Measurements from ENCODE around the gene CHRM3.
"Not testable (repeated sequence)": the region's sequence is repeated elsewhere in the genome, so short reads cannot be mapped to it uniquely, and the experiment has no call there.

Gene CHRM3

GRCh38 chr1:239354231-239354630, 32.1 kb upstream of the CHRM3 start:
- DNase-seq (ENCODE audit: low read depth) = no peak
- no peak overlapping the region for H3K4me3 ChIP-seq (ENCODE audit: low read depth, low read length)
- TF ChIP-seq CTCF (conservative IDR thresholded peaks at IDR 0.05; ENCODE audit: low read depth, low read length) = no peak

- no peak for TF ChIP-seq CTCF (conservative IDR thresholded peaks at IDR 0.05; ENCODE audit: low read depth, low read length)
- DNase-seq (ENCODE audit: low read depth) = no peak
- H3K4me3 ChIP-seq (ENCODE audit: low read depth, low read length) = no peak overlapping the region
These were observed 28.5 kb upstream of the CHRM3 start for GRCh38 chr1:239357867-239358266.

- DNase-seq (ENCODE audit: low read depth) = peak; percentile 1
These were observed 25.0 kb upstream of the CHRM3 start for GRCh38 chr1:239361403-239361802.

GRCh38 chr1:239363930-239364329, 22.4 kb upstream of the CHRM3 start:
- no peak overlapping the region for H3K4me3 ChIP-seq (ENCODE audit: low read depth, low read length)
- no peak for TF ChIP-seq CTCF (conservative IDR thresholded peaks at IDR 0.05; ENCODE audit: low read depth, low read length)
- no peak for DNase-seq (ENCODE audit: low read depth)

More at GRCh38 chr1:239361403-239361802, 25.0 kb upstream of the CHRM3 start:
- no peak for TF ChIP-seq CTCF (conservative IDR thresholded peaks at IDR 0.05; ENCODE audit: low read depth, low read length)
- no peak overlapping the region for H3K4me3 ChIP-seq (ENCODE audit: low read depth, low read length)

GRCh38 chr1:239367196-239367810, 19.1 kb upstream of the CHRM3 start:
- no peak for TF ChIP-seq CTCF (conservative IDR thresholded peaks at IDR 0.05; ENCODE audit: low read depth, low read length)
- no peak for DNase-seq (ENCODE audit: low read depth)
- no peak overlapping the region for H3K4me3 ChIP-seq (ENCODE audit: low read depth, low read length)

GRCh38 chr1:239368436-239369109, 17.8 kb upstream of the CHRM3 start:
- no peak overlapping the region for H3K4me3 ChIP-seq (ENCODE audit: low read depth, low read length)
- no peak for DNase-seq (ENCODE audit: low read depth)
- no peak for TF ChIP-seq CTCF (conservative IDR thresholded peaks at IDR 0.05; ENCODE audit: low read depth, low read length)

GRCh38 chr1:239370869-239371268, 15.5 kb upstream of the CHRM3 start:
- not testable (repeated sequence) for H3K4me3 ChIP-seq (ENCODE audit: low read depth, low read length); DNase-seq (ENCODE audit: low read depth)
